HepG2 (cell line): ENCODE measurements around the gene EI24. TPM values are rescaled to one million over a fixed set of nuclear protein-coding genes. Genes with fewer than 3 reads are reported as not detected.

ENCODE experiments used
- ATAC-seq: fragments of 200-7000 bp; cut with Tn5 transposase; 3 replicates; pipeline ENCODE4 v1.9.1; 2020; ENCODE audit warnings: mild to moderate bottlenecking, moderate library complexity
- BruUV-seq: library from RNA; stranded (reverse); fragments of 400-500 nt; replicated peaks from 2 replicates; lab custom pipeline; 2021; lab: Mats Ljungman, UMichigan
- CTCF ChIA-PET: fragments of 300-600 bp; formaldehyde crosslinking; extraction: SDS; loops from one replicate; lab custom pipeline; 2021; ENCODE audit warnings: low total read pairs, inconsistent platforms, low intra/inter-chr PET ratio; lab: Yijun Ruan, JAX
- POLR2A ChIA-PET: fragments of 350-600 bp; sonication (Branson Sonifier 250); formaldehyde crosslinking; loops from one replicate; lab custom pipeline; 2020; ENCODE audit warnings: antibody characterized with exemption, inconsistent platforms; lab: Yijun Ruan, JAX
- DNase-seq: peaks from one replicate; pipeline ENCODE4 v3.0.0-alpha.2; 2015; ENCODE audit warnings: low spot score
- FAIRE-seq: peaks from 3 replicates; lab custom pipeline; 2011; peaks lifted over from hg19 to GRCh38; lab: Jason Lieb, UNC
- H2AFZ ChIP-seq: one replicate; pipeline ENCODE4 v1.6.1; 2011; ENCODE audit warnings: low read length, inconsistent platforms
- H3K27ac ChIP-seq: fragments of 300-600 bp; 3 replicates; pipeline ENCODE4 v1.8.0; 2011; ENCODE audit warnings: mixed run types, mild to moderate bottlenecking, mixed read lengths, low read length, inconsistent platforms; ENCODE audit not compliant: insufficient read depth; ENCODE audit errors: extremely low read length
- H3K27me3 ChIP-seq, 2 experiments: fragments of 200-600 bp in 1 of 2; 2 replicates in 1 of 2; 3 replicates in 1 of 2; pipeline versions ENCODE4 v1.6.0 to v1.8.0; 2011; ENCODE audit warnings: low read length in 2 of 2, mild to moderate bottlenecking in 2 of 2, moderate library complexity in 2 of 2, inconsistent platforms in 1 of 2; ENCODE audit not compliant: insufficient read depth in 2 of 2, control insufficient read depth in 1 of 2
- H3K36me3 ChIP-seq, 2 experiments: fragments of 200-600 bp in 1 of 2; replicated peaks in 1 of 2; 2 replicates in 1 of 2; 3 replicates in 1 of 2; pipeline versions ENCODE4 v1.5.1 to v1.8.0; 2011; ENCODE audit warnings: low read length in 2 of 2, inconsistent platforms in 1 of 2; ENCODE audit not compliant: insufficient read depth in 2 of 2, control insufficient read depth in 1 of 2
- H3K4me1 ChIP-seq: 2 replicates; pipeline ENCODE4 v1.5.1; 2012; ENCODE audit warnings: low read length, inconsistent platforms; ENCODE audit not compliant: insufficient read depth
- H3K4me2 ChIP-seq: 2 replicates; pipeline ENCODE4 v1.6.0; 2011; ENCODE audit warnings: low read depth, low read length, inconsistent platforms
- H3K4me3 ChIP-seq, 3 experiments: fragments of 200-600 bp in 1 of 3; sonication (generic), shearing (Covaris generic) in 1 of 3; replicated peaks in 1 of 3; 2 replicates each; pipeline ENCODE4 v1.5.1; 2011 to 2016; ENCODE audit warnings: low read length in 3 of 3, inconsistent platforms in 2 of 3, low read depth in 2 of 3, mild to moderate bottlenecking in 2 of 3, control low read depth in 1 of 3, mixed read lengths in 1 of 3; ENCODE audit not compliant: insufficient read depth in 1 of 3
- H3K79me2 ChIP-seq: one replicate; pipeline ENCODE4 v1.6.1; 2011; ENCODE audit warnings: low read length, inconsistent platforms; ENCODE audit not compliant: insufficient read depth
- H3K9ac ChIP-seq: 2 replicates; pipeline ENCODE4 v1.6.0; 2011; ENCODE audit warnings: mild to moderate bottlenecking, low read depth, low read length, inconsistent platforms; ENCODE audit not compliant: insufficient read depth
- H3K9me3 ChIP-seq: 2 replicates; pipeline ENCODE4 v1.5.1; 2012; ENCODE audit warnings: mild to moderate bottlenecking, low read length
- H4K20me1 ChIP-seq: 2 replicates; pipeline ENCODE4 v1.6.0; 2011; ENCODE audit warnings: inconsistent platforms, mild to moderate bottlenecking, low read length, moderate library complexity; ENCODE audit not compliant: insufficient read depth
- BCL6 ChIP-seq: IDR thresholded peaks from 2 replicates; pipeline ENCODE4 v1.6.1; 2016; ENCODE audit warnings: missing genetic modification reagents, missing compliant biosample characterization
- HNF4A ChIP-seq: sonication (generic); formaldehyde crosslinking; IDR thresholded peaks from 2 replicates; pipeline ENCODE4 v1.4.0; 2020; ENCODE audit warnings: missing genetic modification reagents
- MAF1 ChIP-seq: sonication (generic); formaldehyde crosslinking; IDR thresholded peaks from 2 replicates; pipeline ENCODE4 v1.5.0; 2020; ENCODE audit warnings: missing genetic modification reagents, borderline replicate concordance
- MYC ChIP-seq: sonication (generic); formaldehyde crosslinking; IDR thresholded peaks from 2 replicates; pipeline ENCODE4 v1.9.0; 2021; ENCODE audit warnings: missing genetic modification reagents, borderline replicate concordance
- SAP130 ChIP-seq: IDR thresholded peaks from 2 replicates; pipeline ENCODE4 v1.6.1; 2016; ENCODE audit warnings: low read depth
- STAG1 ChIP-seq: sonication (generic); formaldehyde crosslinking; IDR thresholded peaks from 2 replicates; pipeline ENCODE4 v1.4.0; 2020; ENCODE audit warnings: missing genetic modification reagents
- ZNF263 ChIP-seq: sonication (generic); formaldehyde crosslinking; IDR thresholded peaks from 2 replicates; pipeline ENCODE4 v1.4.0; 2020; ENCODE audit warnings: missing genetic modification reagents
- WGBS: methylation state at CpG from one replicate; pipeline ENCODE4 v1.1.6; 2017; ENCODE audit warnings: low lambda C conversion rate; 5-methylcytosine and 5-hydroxymethylcytosine counted together
- in situ Hi-C: cut with HindIII; loops from 2 replicates; pipeline ENCODE4 v1.10.0; 2017; ENCODE audit warnings: low pct_unique_long_range_greater_than_20kb; ENCODE audit not compliant: extremely low pct_ligation_motif_present
- intact Hi-C: fragments of 100-400 bp; cut with micrococcal nuclease; formaldehyde crosslinking; loops from one replicate; pipeline ENCODE4 v1.10.0; 2022; ENCODE audit not compliant: unreplicated experiment
- polyA plus RNA-seq, 8 experiments: library from polyadenylated mRNA; depleted of rRNA in 3 of 8; stranded (reverse) in 7 of 8; unstranded in 1 of 8; fragments of >200 nt; fragmentation: Illumina TruSeq in 4 of 8; extraction: Trizol in 4 of 8; gene quantifications; 2 replicates each; pipeline versions ENCODE4 v1.2.1 to v1.2.3, GENCODE V29; 2011 to 2016; ENCODE audit warnings: low read depth in 4 of 8, missing spikeins in 1 of 8, mixed read lengths in 1 of 8; ENCODE audit not compliant: insufficient read depth in 1 of 8
- total RNA-seq, 5 experiments: library from RNA; depleted of rRNA; stranded (reverse); fragments of >200 nt; fragmentation: Illumina TruSeq; extraction: Trizol; gene quantifications; 2 replicates each; pipeline ENCODE4 v1.2.3, GENCODE V29; 2016; ENCODE audit warnings: low read depth in 1 of 5
- TF ChIP-seq, protein P1 (sequence below): sonication (generic); formaldehyde crosslinking; IDR thresholded peaks from 2 replicates; pipeline ENCODE4 v1.5.0; 2020; ENCODE audit warnings: mild to moderate bottlenecking, missing genetic modification reagents, borderline replicate concordance
- TF ChIP-seq, protein P2 (sequence below): sonication (generic); formaldehyde crosslinking; IDR thresholded peaks from 2 replicates; pipeline ENCODE4 v1.5.0; 2020; ENCODE audit warnings: mild to moderate bottlenecking, missing genetic modification reagents
- TF ChIP-seq, protein P3 (sequence below): sonication (generic); formaldehyde crosslinking; IDR thresholded peaks from 2 replicates; pipeline ENCODE4 v1.4.0; 2020; ENCODE audit warnings: missing genetic modification reagents
- TF ChIP-seq, protein P4 (sequence below): IDR thresholded peaks from 2 replicates; pipeline ENCODE4 v1.6.1; 2012; ENCODE audit warnings: inconsistent platforms
- TF ChIP-seq, protein P5 (sequence below): IDR thresholded peaks from 2 replicates; pipeline ENCODE4 v1.6.1; 2016; ENCODE audit warnings: missing biosample characterization, missing genetic modification reagents, low read depth
- TF ChIP-seq, protein P6 (sequence below): fragments of 450-650 bp; IDR thresholded peaks from 2 replicates; pipeline ENCODE4 v1.6.1; 2016

EI24 gene
- total and polyA plus RNA-seq, 2 of the 13 experiments (the other 11 are each of a cell fraction or from before 2014, with no cell fraction given) = 84.7 to 126 TPM

DNA sequence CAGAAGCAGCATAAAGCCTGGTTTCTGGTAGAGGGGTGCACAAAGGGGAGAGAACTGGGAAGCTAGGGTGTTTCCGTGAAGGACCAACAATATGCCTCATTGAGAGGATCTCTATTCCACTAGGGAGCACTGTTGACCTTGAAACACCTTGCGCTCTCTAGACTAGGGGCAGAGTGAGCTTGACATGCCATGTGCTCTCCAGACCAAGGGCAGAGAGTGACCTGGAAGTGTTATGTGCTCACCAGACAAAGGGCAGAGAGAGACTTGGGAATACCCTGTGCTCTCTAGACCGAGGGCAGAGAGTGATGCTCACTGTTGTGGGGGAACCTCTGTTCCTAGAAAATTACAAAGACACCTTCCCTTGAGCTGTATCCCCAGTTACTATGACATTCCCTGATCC, 15.2 kb upstream of the EI24 start:
- intact Hi-C loops = no loop called here
- peak; percentile 44 for FAIRE-seq
- TF ChIP-seq BCL6 (CRISPR knock-in tag) = 0 out of 2 replicates have a peak, but pooled peaks have one; percentile 16
- peak; percentile 38 for TF ChIP-seq HNF4A (CRISPR knock-in tag)
- TF ChIP-seq, protein P1, sequence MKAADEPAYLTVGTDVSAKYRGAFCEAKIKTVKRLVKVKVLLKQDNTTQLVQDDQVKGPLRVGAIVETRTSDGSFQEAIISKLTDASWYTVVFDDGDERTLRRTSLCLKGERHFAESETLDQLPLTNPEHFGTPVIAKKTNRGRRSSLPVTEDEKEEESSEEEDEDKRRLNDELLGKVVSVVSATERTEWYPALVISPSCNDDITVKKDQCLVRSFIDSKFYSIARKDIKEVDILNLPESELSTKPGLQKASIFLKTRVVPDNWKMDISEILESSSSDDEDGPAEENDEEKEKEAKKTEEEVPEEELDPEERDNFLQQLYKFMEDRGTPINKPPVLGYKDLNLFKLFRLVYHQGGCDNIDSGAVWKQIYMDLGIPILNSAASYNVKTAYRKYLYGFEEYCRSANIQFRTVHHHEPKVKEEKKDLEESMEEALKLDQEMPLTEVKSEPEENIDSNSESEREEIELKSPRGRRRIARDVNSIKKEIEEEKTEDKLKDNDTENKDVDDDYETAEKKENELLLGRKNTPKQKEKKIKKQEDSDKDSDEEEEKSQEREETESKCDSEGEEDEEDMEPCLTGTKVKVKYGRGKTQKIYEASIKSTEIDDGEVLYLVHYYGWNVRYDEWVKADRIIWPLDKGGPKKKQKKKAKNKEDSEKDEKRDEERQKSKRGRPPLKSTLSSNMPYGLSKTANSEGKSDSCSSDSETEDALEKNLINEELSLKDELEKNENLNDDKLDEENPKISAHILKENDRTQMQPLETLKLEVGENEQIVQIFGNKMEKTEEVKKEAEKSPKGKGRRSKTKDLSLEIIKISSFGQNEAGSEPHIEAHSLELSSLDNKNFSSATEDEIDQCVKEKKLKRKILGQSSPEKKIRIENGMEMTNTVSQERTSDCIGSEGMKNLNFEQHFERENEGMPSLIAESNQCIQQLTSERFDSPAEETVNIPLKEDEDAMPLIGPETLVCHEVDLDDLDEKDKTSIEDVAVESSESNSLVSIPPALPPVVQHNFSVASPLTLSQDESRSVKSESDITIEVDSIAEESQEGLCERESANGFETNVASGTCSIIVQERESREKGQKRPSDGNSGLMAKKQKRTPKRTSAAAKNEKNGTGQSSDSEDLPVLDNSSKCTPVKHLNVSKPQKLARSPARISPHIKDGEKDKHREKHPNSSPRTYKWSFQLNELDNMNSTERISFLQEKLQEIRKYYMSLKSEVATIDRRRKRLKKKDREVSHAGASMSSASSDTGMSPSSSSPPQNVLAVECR (CRISPR knock-in tag) = peak; percentile 17; the same call in 1 of the 2 replicates
- TF ChIP-seq MYC (CRISPR knock-in tag) = peak; percentile 67
- peak; percentile 43 for TF ChIP-seq SAP130
- TF ChIP-seq, protein P2, sequence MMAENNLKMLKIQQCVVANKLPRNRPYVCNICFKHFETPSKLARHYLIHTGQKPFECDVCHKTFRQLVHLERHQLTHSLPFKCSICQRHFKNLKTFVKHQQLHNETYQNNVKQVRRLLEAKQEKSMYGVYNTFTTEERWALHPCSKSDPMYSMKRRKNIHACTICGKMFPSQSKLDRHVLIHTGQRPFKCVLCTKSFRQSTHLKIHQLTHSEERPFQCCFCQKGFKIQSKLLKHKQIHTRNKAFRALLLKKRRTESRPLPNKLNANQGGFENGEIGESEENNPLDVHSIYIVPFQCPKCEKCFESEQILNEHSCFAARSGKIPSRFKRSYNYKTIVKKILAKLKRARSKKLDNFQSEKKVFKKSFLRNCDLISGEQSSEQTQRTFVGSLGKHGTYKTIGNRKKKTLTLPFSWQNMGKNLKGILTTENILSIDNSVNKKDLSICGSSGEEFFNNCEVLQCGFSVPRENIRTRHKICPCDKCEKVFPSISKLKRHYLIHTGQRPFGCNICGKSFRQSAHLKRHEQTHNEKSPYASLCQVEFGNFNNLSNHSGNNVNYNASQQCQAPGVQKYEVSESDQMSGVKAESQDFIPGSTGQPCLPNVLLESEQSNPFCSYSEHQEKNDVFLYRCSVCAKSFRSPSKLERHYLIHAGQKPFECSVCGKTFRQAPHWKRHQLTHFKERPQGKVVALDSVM (CRISPR knock-in tag) = no peak
- peak; percentile 95 for TF ChIP-seq ZNF263 (CRISPR knock-in tag)
- TF ChIP-seq, protein P3, sequence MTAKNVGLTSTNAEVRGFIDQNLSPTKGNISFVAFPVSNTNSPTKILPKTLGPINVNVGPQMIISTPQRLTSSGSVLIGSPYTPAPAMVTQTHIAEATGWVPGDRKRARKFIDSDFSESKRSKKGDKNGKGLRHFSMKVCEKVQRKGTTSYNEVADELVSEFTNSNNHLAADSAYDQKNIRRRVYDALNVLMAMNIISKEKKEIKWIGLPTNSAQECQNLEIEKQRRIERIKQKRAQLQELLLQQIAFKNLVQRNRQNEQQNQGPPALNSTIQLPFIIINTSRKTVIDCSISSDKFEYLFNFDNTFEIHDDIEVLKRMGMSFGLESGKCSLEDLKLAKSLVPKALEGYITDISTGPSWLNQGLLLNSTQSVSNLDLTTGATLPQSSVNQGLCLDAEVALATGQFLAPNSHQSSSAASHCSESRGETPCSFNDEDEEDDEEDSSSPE (CRISPR knock-in tag) = no peak
- no peak for TF ChIP-seq MAF1 (CRISPR knock-in tag)
- peak; percentile 74 for TF ChIP-seq STAG1 (CRISPR knock-in tag)
- TF ChIP-seq, protein P4, sequence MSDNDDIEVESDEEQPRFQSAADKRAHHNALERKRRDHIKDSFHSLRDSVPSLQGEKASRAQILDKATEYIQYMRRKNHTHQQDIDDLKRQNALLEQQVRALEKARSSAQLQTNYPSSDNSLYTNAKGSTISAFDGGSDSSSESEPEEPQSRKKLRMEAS = peak; percentile 86
- TF ChIP-seq, protein P5, sequence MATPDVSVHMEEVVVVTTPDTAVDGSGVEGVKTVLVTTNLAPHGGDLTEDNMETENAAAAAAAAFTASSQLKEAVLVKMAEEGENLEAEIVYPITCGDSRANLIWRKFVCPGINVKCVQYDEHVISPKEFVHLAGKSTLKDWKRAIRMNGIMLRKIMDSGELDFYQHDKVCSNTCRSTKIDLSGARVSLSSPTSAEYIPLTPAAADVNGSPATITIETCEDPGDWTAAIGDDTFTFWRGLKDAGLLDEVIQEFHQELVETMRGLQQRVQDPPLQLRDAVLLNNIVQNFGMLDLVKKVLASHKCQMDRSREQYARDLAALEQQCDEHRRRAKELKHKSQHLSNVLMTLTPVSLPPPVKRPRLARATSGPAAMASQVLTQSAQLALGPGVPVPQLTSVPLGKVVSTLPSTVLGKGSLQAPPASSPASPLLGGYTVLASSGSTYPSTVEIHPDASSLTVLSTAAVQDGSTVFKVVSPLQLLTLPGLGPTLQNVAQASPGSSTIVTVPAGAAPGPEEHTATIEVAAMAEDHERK (CRISPR knock-in tag) = no peak
- TF ChIP-seq, protein P6, sequence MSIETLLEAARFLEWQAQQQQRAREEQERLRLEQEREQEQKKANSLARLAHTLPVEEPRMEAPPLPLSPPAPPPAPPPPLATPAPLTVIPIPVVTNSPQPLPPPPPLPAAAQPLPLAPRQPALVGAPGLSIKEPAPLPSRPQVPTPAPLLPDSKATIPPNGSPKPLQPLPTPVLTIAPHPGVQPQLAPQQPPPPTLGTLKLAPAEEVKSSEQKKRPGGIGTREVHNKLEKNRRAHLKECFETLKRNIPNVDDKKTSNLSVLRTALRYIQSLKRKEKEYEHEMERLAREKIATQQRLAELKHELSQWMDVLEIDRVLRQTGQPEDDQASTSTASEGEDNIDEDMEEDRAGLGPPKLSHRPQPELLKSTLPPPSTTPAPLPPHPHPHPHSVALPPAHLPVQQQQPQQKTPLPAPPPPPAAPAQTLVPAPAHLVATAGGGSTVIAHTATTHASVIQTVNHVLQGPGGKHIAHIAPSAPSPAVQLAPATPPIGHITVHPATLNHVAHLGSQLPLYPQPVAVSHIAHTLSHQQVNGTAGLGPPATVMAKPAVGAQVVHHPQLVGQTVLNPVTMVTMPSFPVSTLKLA = no peak

More for the DNA sequence above, 15.2 kb upstream of the EI24 start:
- no peaks in the 10 kb centered on the region for H3K36me3 ChIP-seq
- ATAC-seq (peak; percentile 95), DNase-seq (peak; percentile 66)
- BruUV-seq = no TSS peak
- CTCF ChIA-PET = interaction anchor here (1.5 kb wide), 1 partner anchor 317 kb away, joined by 4 read pairs; no protein-coding TSS in a partner anchor
- H3K9ac ChIP-seq = no peak overlapping the region
- H3K27me3 ChIP-seq = no peaks in the 10 kb centered on the region; a peak in 1 of 5 replicates
- no peak overlapping the region for H3K4me3 ChIP-seq
- WGBS = 5% methylated on average over 3 of the region's 3 CpGs
- peaks cover 7% of the 10 kb centered on the region; the same call in 1 of the 2 replicates for H3K4me1 ChIP-seq
- H3K79me2 ChIP-seq = no peaks in the 10 kb centered on the region
- POLR2A ChIA-PET = interaction anchor here (1.1 kb wide), 2 partner anchors 12 to 38 kb away, joined by 3 to 5 read pairs; partner anchors contain the start of gene STT3A
- H3K9me3 ChIP-seq = no peaks in the 10 kb centered on the region
- no peak overlapping the region for H3K27ac ChIP-seq
- no peaks in the 10 kb centered on the region for H4K20me1 ChIP-seq
- in situ Hi-C loops = loop anchor here (10.0 kb wide), 1 partner anchor 321 kb away; no protein-coding TSS in a partner anchor
- no peak overlapping the region for H2AFZ ChIP-seq
- peak overlapping the region; percentile 10; the same call in 1 of the 2 replicates for H3K4me2 ChIP-seq
